ENCODE measurements around the gene ARL15.
"Not testable (repeated sequence)": the region's sequence is repeated elsewhere in the genome, so short reads cannot be mapped to it uniquely, and the experiment has no call there.

The ARL15 gene

GRCh38 chr5:53985796-53986195, 324.6 kb downstream of the ARL15 start:
- no peak overlapping the region for H3K27ac ChIP-seq
- H3K36me3 ChIP-seq (ENCODE audit: control insufficient read depth, insufficient read depth, low read length) = no peaks in the 10 kb centered on the region
- no peak overlapping the region for H3K4me3 ChIP-seq (ENCODE audit: low read depth, low read length)
- no peaks in the 10 kb centered on the region for H3K9me3 ChIP-seq (ENCODE audit: control insufficient read depth, low read length)
- H3K4me1 ChIP-seq = no peaks in the 10 kb centered on the region
- no peak overlapping the region for H3K4me2 ChIP-seq (ENCODE audit: low read length)
- H3K27me3 ChIP-seq (ENCODE audit: control insufficient read depth, insufficient read depth, low read length) = no peaks in the 10 kb centered on the region
- H2AFZ ChIP-seq = no peak overlapping the region
- H3K9ac ChIP-seq = no peak overlapping the region
- H3K79me2 ChIP-seq = no peaks in the 10 kb centered on the region
- no peak for TF ChIP-seq CTCF (IDR thresholded peaks at IDR 0.05)

- no peaks in the 10 kb centered on the region for H3K36me3 ChIP-seq (ENCODE audit: control insufficient read depth, insufficient read depth, low read length)
- H3K4me3 ChIP-seq (ENCODE audit: low read depth, low read length) = no peak overlapping the region
- TF ChIP-seq CTCF (IDR thresholded peaks at IDR 0.05) = no peak
- no peaks in the 10 kb centered on the region for H3K27me3 ChIP-seq (ENCODE audit: control insufficient read depth, insufficient read depth, low read length)
- no peak overlapping the region for H3K9ac ChIP-seq
- no peaks in the 10 kb centered on the region for H3K79me2 ChIP-seq
- no peaks in the 10 kb centered on the region for H3K4me1 ChIP-seq
- H3K27ac ChIP-seq = no peak overlapping the region
- H3K9me3 ChIP-seq (ENCODE audit: control insufficient read depth, low read length) = no peaks in the 10 kb centered on the region
- no peak overlapping the region for H3K4me2 ChIP-seq (ENCODE audit: low read length)
- H2AFZ ChIP-seq = no peak overlapping the region
These were observed 325.4 kb downstream of the ARL15 start for GRCh38 chr5:53984971-53985370.

GRCh38 chr5:53983568-53984460, 326.6 kb downstream of the ARL15 start:
- Histone ChIP-seq H3K4me3 (ENCODE audit: low read depth, low read length) (no peak overlapping the region), H3K4me1 (no peaks in the 10 kb centered on the region), H3K4me2 (ENCODE audit: low read length) (no peak overlapping the region), H3K9me3 (ENCODE audit: control insufficient read depth, low read length) (no peaks in the 10 kb centered on the region), H3K27ac (no peak overlapping the region), H3K36me3 (ENCODE audit: control insufficient read depth, insufficient read depth, low read length) (no peaks in the 10 kb centered on the region), H3K9ac (no peak overlapping the region), H3K79me2 (no peaks in the 10 kb centered on the region), H3K27me3 (ENCODE audit: control insufficient read depth, insufficient read depth, low read length) (no peaks in the 10 kb centered on the region), H2AFZ (no peak overlapping the region)
- TF ChIP-seq CTCF (IDR thresholded peaks at IDR 0.05) = no peak

- not testable (repeated sequence) for H3K79me2 ChIP-seq; H3K27me3 ChIP-seq (ENCODE audit: control insufficient read depth, insufficient read depth, low read length); H2AFZ ChIP-seq; H3K36me3 ChIP-seq (ENCODE audit: control insufficient read depth, insufficient read depth, low read length); H3K4me2 ChIP-seq (ENCODE audit: low read length); H3K9ac ChIP-seq; H3K9me3 ChIP-seq (ENCODE audit: control insufficient read depth, low read length); H3K27ac ChIP-seq; H3K4me1 ChIP-seq; H3K4me3 ChIP-seq (ENCODE audit: low read depth, low read length)
These were observed 328.1 kb downstream of the ARL15 start for GRCh38 chr5:53982319-53982718.

GRCh38 chr5:53980061-53980460, 330.3 kb downstream of the ARL15 start:
- no peaks in the 10 kb centered on the region for H3K27me3 ChIP-seq (ENCODE audit: control insufficient read depth, insufficient read depth, low read length)
- no peaks in the 10 kb centered on the region for H3K4me1 ChIP-seq
- no peak overlapping the region for H3K4me2 ChIP-seq (ENCODE audit: low read length)
- TF ChIP-seq CTCF (IDR thresholded peaks at IDR 0.05) = no peak
- H3K9ac ChIP-seq = no peak overlapping the region
- H3K4me3 ChIP-seq (ENCODE audit: low read depth, low read length) = no peak overlapping the region
- H3K27ac ChIP-seq = no peak overlapping the region
- H3K9me3 ChIP-seq (ENCODE audit: control insufficient read depth, low read length) = no peaks in the 10 kb centered on the region
- no peaks in the 10 kb centered on the region for H3K79me2 ChIP-seq
- H2AFZ ChIP-seq = no peak overlapping the region
- no peaks in the 10 kb centered on the region for H3K36me3 ChIP-seq (ENCODE audit: control insufficient read depth, insufficient read depth, low read length)

Data from parathyroid adenoma (tissue), 2 donors.